ENCODE data around the gene PBX3. TPM values are rescaled to one million over a fixed set of nuclear protein-coding genes. Genes with fewer than 3 reads are reported as not detected.

The PBX3 gene
- total RNA-seq, 1 donor from 2014 or later, result 48.6 TPM

- Histone ChIP-seq H3K36me3 (no peaks in the 10 kb centered on the region), H3K27me3 (no peaks in the 10 kb centered on the region), H3K9me3 (peaks cover 3% of the 10 kb centered on the region), H3K4me3 (no peak overlapping the region), H3K27ac (no peak overlapping the region), H3K4me1 (no peaks in the 10 kb centered on the region)
- ATAC-seq (no peak), DNase-seq (no peak)
- intact Hi-C loops (cut with DNase I), result no loop called here
- TF ChIP-seq CTCF (IDR thresholded peaks at IDR 0.05), result no peak
Measured at GRCh38 chr9:125974705-125975104, 227.5 kb downstream of the PBX3 start.

GRCh38 chr9:125977223-125977622 lies 230.1 kb downstream of the PBX3 start:
- intact Hi-C loops (cut with DNase I), result no loop called here
- DNase-seq (no peak), ATAC-seq (no peak)
- Histone ChIP-seq H3K27ac (no peak overlapping the region), H3K4me1 (no peaks in the 10 kb centered on the region), H3K9me3 (peaks cover 8% of the 10 kb centered on the region), H3K36me3 (no peaks in the 10 kb centered on the region), H3K27me3 (no peaks in the 10 kb centered on the region), H3K4me3 (no peak overlapping the region)
- TF ChIP-seq CTCF (IDR thresholded peaks at IDR 0.05), result no peak

- Histone ChIP-seq H3K9me3 (peaks cover 8% of the 10 kb centered on the region), H3K27ac (no peak overlapping the region)
- DNase-seq, result no peak
Measured at GRCh38 chr9:125979383-125979782, 232.2 kb downstream of the PBX3 start.

GRCh38 chr9:125982798-125983406 lies 235.7 kb downstream of the PBX3 start:
- Histone ChIP-seq H3K27me3 (no peaks in the 10 kb centered on the region), H3K36me3 (no peaks in the 10 kb centered on the region), H3K27ac (no peak overlapping the region), H3K9me3 (peaks cover 8% of the 10 kb centered on the region), H3K4me1 (no peaks in the 10 kb centered on the region), H3K4me3 (no peak overlapping the region)
- intact Hi-C loops (cut with DNase I), result no loop called here
- ATAC-seq (no peak), DNase-seq (no peak)
- no peak for TF ChIP-seq CTCF (IDR thresholded peaks at IDR 0.05)

More at GRCh38 chr9:125979383-125979782, 232.2 kb downstream of the PBX3 start:
- no peak overlapping the region for H3K4me3 ChIP-seq
- H3K27me3 ChIP-seq, result no peaks in the 10 kb centered on the region
- intact Hi-C loops (cut with DNase I), result no loop called here
- H3K4me1 ChIP-seq, result no peaks in the 10 kb centered on the region
- H3K36me3 ChIP-seq, result no peaks in the 10 kb centered on the region
- TF ChIP-seq CTCF (IDR thresholded peaks at IDR 0.05), result no peak
- ATAC-seq, result no peak

GRCh38 chr9:125983681-125984080 lies 236.5 kb downstream of the PBX3 start:
- Histone ChIP-seq H3K27me3 (no peaks in the 10 kb centered on the region), H3K27ac (no peak overlapping the region), H3K36me3 (no peaks in the 10 kb centered on the region), H3K9me3 (peaks cover 8% of the 10 kb centered on the region), H3K4me1 (no peaks in the 10 kb centered on the region), H3K4me3 (no peak overlapping the region)
- intact Hi-C loops (cut with DNase I), result no loop called here
- no peak for TF ChIP-seq CTCF (IDR thresholded peaks at IDR 0.05)
- ATAC-seq (no peak), DNase-seq (no peak)

GRCh38 chr9:125984461-125984860 lies 237.3 kb downstream of the PBX3 start:
- Histone ChIP-seq H3K9me3 (peaks cover 7% of the 10 kb centered on the region), H3K27ac (no peak overlapping the region), H3K4me1 (no peaks in the 10 kb centered on the region), H3K4me3 (no peak overlapping the region), H3K27me3 (no peaks in the 10 kb centered on the region), H3K36me3 (no peaks in the 10 kb centered on the region)
- intact Hi-C loops (cut with DNase I), result no loop called here
- DNase-seq (no peak), ATAC-seq (no peak)
- TF ChIP-seq CTCF (IDR thresholded peaks at IDR 0.05), result no peak

All from upper lobe of right lung (tissue), 1 donor.